SKM-1 (cell line): Measurements from ENCODE around the gene ACO2.
"Not testable (repeated sequence)": the region's sequence is repeated elsewhere in the genome, so short reads cannot be mapped to it uniquely, and the experiment has no call there.

Experiments used
- DNase-seq: peaks from one replicate; lab custom pipeline; 2025; ENCODE audit not compliant: unreplicated experiment; lab: John Stamatoyannopoulos, UW

The ACO2 gene

DNA sequence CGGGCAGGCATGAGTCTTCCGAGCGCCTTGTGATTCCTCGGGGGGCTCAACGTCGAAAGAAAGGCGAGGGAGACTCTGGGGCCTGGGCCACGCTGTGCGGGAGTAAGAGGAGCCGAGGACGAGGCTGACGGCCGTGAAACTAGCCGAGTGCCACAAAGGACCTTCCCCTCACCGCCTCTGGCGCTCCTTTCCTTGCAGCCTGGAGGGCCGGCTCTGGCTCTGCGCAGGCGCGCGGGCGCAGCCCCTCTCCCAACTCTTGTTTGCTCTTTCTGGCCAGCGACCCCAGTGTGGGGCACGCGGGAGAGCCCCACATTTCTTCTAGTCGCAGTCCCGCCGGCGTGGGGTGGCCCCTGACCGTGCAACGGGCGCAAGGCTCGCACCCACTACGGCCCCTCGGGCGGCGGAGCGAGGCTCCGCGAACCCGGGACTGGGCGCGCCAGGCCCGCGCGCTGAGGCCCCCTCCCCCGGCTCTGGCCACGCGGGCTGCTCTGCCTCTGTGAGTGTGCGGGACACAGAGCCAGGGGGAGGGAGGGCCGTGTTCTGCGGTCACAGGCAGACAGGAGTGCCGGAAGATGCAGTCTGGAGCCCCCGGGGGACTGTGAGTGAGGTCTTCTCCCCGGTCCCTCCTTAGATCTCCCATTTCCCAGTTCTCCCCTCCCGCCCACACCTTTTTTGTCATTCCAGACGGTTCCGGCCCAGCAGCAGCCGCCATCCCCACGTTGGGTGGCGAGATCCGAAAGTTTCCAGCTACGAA, 21.3 kb upstream of the ACO2 start:
- DNase-seq, result peak; percentile 29

DNA sequence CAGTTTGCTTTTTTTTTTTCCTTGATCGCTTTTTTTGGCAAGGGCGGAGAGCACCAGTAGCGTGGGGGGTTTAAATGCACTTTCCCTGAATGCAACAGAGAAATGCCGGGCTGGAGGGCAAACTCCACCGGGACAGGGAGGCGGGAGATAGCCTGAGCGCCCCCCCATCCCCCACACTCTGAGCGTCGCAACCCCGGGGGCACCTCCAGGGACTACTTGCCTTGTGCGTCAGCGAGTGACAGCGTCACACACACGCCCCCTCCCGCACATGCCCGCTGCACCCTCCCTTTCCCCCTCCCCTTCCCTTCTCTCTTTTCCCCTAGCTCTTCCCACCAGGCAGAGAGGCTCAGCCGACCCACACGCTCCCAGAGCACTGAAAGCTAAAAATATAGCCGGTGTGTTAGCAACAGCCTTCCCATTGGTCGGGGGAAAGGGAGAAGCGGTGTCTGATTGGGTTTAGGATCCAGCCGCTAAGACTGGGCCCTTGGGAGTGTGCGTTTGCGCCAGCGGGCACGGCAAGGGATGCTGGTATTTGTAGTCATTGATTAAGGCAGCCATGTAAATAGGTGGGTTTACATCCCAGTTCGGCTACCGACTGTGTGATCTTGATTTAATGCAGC, 20.6 kb upstream of the ACO2 start:
- peak; percentile 98 for DNase-seq

- no peak for DNase-seq
Measured at GRCh38 chr22:41458161-41458728, 10.7 kb upstream of the ACO2 start.

GRCh38 chr22:41459431-41459830, 9.5 kb upstream of the ACO2 start:
- no peak for DNase-seq

DNA sequence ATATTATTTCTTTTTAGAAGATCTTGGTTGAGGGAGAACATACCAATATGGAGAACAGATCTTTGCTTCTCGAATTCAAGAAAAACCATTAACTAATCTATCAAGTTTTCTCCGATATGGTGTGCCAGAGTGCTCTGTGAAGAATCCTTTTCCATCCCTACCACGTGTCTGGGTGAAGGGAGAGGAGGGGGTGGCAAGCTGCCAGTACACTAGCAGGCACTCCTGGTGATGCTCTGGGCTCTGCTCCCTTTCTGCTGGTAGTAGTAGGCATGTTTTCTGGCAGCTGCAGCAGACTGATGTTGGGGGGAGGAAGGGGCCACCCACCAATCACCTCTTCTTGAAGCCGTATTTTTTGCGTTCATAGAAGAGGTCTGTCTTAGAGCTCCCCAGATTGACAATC, 8.8 kb upstream of the ACO2 start:
- not testable (repeated sequence) for DNase-seq

- no peak for DNase-seq
Measured at GRCh38 chr22:41461901-41462300, 7.0 kb upstream of the ACO2 start.

GRCh38 chr22:41469218-41469851, 418 bp downstream of the ACO2 start:
- DNase-seq, result no peak

GRCh38 chr22:41470886-41471285, 2.0 kb downstream of the ACO2 start:
- no peak for DNase-seq

- DNase-seq, result no peak
Measured at GRCh38 chr22:41471568-41471967, 2.7 kb downstream of the ACO2 start.

GRCh38 chr22:41474872-41475451, 6.0 kb downstream of the ACO2 start:
- DNase-seq, result no peak

DNA sequence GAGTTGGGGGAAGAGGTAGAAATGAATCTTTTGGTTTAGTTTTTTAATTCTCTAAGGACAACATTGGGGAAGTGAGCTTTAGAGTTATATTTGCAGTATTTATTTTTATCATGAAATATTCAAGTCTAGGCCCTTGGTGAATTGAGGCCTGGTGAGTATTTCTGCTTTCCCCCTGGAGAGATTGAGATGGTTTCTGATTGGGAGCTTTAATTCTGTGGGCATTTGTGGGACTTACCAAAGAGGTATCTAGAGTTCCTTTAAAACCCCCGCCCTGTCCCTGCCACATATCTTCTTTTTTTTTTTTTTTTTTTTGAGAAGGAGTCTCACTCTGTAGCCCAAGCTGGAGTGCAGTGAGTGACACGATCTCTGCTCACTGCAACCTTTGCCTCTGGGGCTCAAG, 9.6 kb downstream of the ACO2 start:
- no peak for DNase-seq

GRCh38 chr22:41478891-41479521, 10.1 kb downstream of the ACO2 start:
- DNase-seq, result no peak

- DNase-seq, result no peak
Measured at GRCh38 chr22:41479671-41480396, 10.9 kb downstream of the ACO2 start.

GRCh38 chr22:41480397-41480735, 11.4 kb downstream of the ACO2 start:
- DNase-seq, result no peak

GRCh38 chr22:41481131-41481830, 12.4 kb downstream of the ACO2 start:
- no peak for DNase-seq

DNA sequence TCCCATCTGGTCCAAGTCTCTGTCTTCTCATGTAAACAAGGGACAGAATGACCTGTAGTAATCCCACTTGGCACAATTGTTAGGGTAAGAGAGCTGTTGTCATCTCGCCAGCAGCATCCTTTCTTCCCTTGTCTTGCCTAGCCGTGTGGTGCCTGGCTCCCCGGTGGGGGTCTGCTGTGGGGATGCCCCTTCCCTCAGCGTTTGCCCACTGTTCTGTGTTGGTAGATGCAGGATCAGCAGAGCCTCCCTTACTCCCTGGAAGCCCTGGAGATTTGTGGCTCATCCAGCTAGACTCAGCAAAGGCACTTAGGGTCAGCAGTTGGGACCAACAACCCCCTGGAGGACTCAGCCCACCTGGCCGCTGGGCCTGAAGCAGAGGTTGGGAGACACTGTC, 13.0 kb downstream of the ACO2 start:
- no peak for DNase-seq

DNA sequence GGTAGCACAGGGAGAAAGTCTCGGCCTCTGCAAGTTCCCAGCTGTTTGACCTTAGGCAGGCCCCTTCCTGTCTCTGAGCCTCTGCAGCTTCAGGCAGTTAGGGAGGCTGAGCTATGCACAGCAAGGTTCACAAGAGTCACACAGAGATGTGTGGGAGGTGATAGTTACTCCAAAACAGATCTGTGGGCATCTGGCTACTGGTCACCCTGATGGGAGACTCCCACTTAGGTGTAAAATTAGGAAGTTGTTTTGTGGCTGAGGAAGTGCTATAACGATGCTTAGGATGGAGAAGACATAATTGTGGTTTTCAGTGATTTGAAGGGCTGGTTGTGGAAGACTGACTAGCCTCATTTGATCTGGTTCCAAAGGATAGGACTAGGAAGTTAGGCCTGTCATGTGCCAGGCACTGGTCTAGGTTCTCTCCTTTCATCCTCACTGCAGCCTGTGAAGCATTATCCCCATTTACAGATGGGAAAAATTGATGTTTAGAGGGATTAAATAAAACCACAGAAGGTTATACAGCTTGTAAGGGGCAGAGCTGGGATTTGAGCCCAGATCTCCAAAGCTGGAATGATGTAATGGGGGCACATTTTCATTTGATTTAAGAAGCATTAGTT, 13.5 kb downstream of the ACO2 start:
- no peak for DNase-seq

GRCh38 chr22:41485033-41485432, 16.1 kb downstream of the ACO2 start:
- DNase-seq, result no peak

DNA sequence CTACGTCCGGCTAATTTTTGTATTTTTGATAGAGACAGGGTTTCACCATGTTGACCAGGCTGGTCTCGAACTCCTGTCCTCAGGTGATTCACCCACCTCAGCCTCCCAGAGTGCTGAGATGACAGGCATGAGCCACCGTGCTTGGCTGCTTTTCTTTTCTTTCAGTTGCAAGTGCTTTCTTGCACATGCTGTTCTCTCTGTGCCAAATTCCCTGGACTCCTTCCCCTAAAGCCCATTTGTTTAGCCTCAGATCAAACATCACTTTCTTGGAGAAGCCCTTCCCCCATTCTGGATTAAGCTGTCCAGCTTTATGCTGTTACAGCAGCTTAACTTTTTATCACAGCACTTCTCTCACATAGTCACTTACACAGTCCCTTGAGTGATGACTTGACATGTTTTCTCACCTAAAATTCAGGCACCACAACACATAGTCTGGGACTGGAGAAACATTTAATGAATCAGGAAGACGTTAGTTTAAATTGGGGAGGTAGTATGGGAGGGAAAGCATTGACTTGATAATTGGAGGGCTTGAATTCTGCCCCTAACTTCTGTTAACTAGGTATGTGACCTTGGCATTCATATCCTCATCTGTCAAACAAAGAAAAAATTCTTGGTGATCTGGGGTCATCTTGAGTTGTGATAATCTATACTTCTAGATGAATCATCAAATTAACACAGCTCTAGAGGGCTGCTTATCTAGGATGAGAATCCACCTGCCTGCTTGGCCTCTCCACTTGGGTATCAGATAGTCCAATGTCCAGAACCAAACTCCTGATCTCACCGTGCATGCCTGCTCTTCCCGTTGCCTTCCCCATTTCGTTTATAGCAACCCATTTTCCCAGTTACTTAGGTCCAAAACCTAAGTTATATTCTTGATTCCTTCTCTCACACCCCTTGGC, 18.4 kb downstream of the ACO2 start:
- DNase-seq, result no peak
